ENCODE results near the gene DPY19L1. TPM values are rescaled to one million over a fixed set of nuclear protein-coding genes. Genes with fewer than 3 reads are reported as not detected.
"Not testable (repeated sequence)": the region's sequence is repeated elsewhere in the genome, so short reads cannot be mapped to it uniquely, and the experiment has no call there.

The DPY19L1 gene
- total and polyA plus RNA-seq, 2 donors (not counting 3 experiments of a cell fraction or from before 2014, with no cell fraction given), result 30.9 to 53.1 TPM

DNA sequence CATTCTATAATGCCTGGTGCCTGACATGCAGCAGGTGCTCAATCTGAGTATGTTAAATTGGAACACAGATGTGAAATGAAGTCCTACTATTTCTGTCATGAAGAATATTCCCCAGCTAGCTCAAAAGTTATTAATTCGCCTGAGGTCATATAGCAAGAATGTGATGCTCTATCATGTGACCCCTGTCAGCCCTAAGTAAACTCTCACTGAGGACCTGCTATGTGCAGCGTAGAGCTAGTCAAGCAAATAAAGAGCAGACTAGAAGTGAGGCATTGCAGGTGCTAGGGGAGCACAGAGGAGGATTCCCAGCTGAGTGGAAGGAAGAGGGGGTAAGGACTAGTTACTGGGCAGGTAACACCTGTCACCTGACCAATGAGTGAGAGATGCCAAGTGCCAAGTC lies 118.2 kb downstream of the DPY19L1 start:
- FAIRE-seq; BruUV-seq (replicated peaks); intact Hi-C loops (cut with micrococcal nuclease); H3K36me3 ChIP-seq (ENCODE audit: control insufficient read depth in 2 of 2, extremely low read depth in 1 of 2, insufficient read depth in 2 of 2, low read length in 2 of 2); POLR2A ChIA-PET; H2AFZ ChIP-seq (ENCODE audit: low read depth, low read length); DNase-seq (ENCODE audit: low read depth, low spot score); H4K20me1 ChIP-seq (replicated peaks; ENCODE audit: control insufficient read depth, extremely low read depth, insufficient read depth, low read length); H3K27me3 ChIP-seq (ENCODE audit: control insufficient read depth in 2 of 2, insufficient read depth in 2 of 2, low read length in 2 of 2); H3K4me3 ChIP-seq (replicated peaks in 1 of 3; ENCODE audit: insufficient read depth in 1 of 3, low read depth in 1 of 3, low read length in 3 of 3); CTCF ChIA-PET; H3K9me1 ChIP-seq (replicated peaks; ENCODE audit: control insufficient read depth, extremely low read depth, insufficient read depth, low read length); H3K9ac ChIP-seq (replicated peaks; ENCODE audit: extremely low read depth, insufficient read depth, low read length); H3K4me2 ChIP-seq (ENCODE audit: insufficient read depth, low read length); dilution Hi-C loops (cut with MboI; ENCODE audit: extremely low pct_ligation_motif_present, low sequenced_read_pairs); H3K27ac ChIP-seq (ENCODE audit: insufficient read depth, low read depth, low read length); H3K79me2 ChIP-seq (ENCODE audit: control insufficient read depth, insufficient read depth, low read length); H3K4me1 ChIP-seq (ENCODE audit: control insufficient read depth, extremely low read depth, insufficient read depth, low read length); H3K9me3 ChIP-seq (replicated peaks; ENCODE audit: control insufficient read depth, insufficient read depth, low read length): not testable (repeated sequence)

DNA sequence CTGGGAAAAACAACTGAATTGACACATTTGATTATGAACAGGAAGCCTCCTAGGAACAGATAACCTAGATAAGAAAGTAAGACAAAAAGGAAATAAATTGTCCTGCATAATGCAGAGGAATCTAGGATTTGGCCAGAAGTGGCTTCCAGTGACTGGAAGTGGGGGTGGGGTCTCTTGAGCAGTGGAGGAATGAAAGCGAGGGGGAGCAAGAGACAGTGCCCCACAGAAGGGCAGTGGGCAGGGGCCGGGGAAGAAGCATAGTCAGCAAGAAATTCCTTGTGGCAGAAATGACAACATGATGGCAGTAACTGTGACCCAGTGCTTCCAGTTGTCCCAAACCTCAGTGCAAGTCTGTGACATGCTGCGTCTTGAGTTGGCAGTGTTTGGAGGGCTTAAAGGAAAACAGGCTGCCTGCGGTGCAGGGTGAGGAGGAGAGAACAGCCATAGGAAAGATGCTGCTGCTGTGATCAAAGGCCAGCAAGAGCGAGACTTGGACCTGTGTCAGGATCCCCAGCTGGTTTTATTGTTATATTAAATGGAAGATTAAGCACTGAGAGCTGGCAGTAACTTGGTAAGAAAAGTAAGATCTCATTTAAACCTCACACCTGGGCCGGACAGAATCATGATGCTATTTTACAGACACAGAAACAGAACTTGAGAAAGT lies 119.0 kb downstream of the DPY19L1 start:
- H3K4me2 ChIP-seq (ENCODE audit: insufficient read depth, low read length); H3K9me1 ChIP-seq (replicated peaks; ENCODE audit: control insufficient read depth, extremely low read depth, insufficient read depth, low read length); H3K27ac ChIP-seq (ENCODE audit: insufficient read depth, low read depth, low read length); H3K4me1 ChIP-seq (ENCODE audit: control insufficient read depth, extremely low read depth, insufficient read depth, low read length); FAIRE-seq; H3K9ac ChIP-seq (replicated peaks; ENCODE audit: extremely low read depth, insufficient read depth, low read length); CTCF ChIA-PET; H3K36me3 ChIP-seq (ENCODE audit: control insufficient read depth in 2 of 2, extremely low read depth in 1 of 2, insufficient read depth in 2 of 2, low read length in 2 of 2); H3K4me3 ChIP-seq (replicated peaks in 1 of 3; ENCODE audit: insufficient read depth in 1 of 3, low read depth in 1 of 3, low read length in 3 of 3); BruUV-seq (replicated peaks); H3K9me3 ChIP-seq (replicated peaks; ENCODE audit: control insufficient read depth, insufficient read depth, low read length); H2AFZ ChIP-seq (ENCODE audit: low read depth, low read length); H3K27me3 ChIP-seq (ENCODE audit: control insufficient read depth in 2 of 2, insufficient read depth in 2 of 2, low read length in 2 of 2); DNase-seq (ENCODE audit: low read depth, low spot score); intact Hi-C loops (cut with micrococcal nuclease); H4K20me1 ChIP-seq (replicated peaks; ENCODE audit: control insufficient read depth, extremely low read depth, insufficient read depth, low read length); POLR2A ChIA-PET; dilution Hi-C loops (cut with MboI; ENCODE audit: extremely low pct_ligation_motif_present, low sequenced_read_pairs); H3K79me2 ChIP-seq (ENCODE audit: control insufficient read depth, insufficient read depth, low read length): not testable (repeated sequence)

DNA sequence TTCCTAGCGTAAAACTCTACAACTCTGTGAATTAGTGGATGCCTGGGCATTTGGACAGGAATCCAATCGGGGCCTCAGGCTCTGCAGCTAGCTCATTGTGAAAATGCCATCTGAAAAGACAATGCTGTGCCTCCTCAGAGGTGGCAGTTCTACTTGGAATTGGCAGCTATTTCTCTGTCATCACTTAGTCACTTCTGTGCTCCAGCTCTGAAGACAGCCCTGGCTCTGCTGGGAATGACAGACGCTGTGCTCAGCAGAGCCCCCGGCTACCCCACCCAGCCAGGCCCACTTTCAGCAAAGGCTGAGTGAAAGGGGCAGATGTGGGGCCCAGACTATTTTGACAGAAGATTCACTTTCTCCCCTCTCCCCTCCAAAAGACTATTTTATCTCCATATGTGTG lies 119.8 kb downstream of the DPY19L1 start:
- H3K9me3 ChIP-seq (replicated peaks; ENCODE audit: control insufficient read depth, insufficient read depth, low read length); H3K4me3 ChIP-seq (replicated peaks in 1 of 3; ENCODE audit: insufficient read depth in 1 of 3, low read depth in 1 of 3, low read length in 3 of 3); H3K9ac ChIP-seq (replicated peaks; ENCODE audit: extremely low read depth, insufficient read depth, low read length); intact Hi-C loops (cut with micrococcal nuclease); DNase-seq (ENCODE audit: low read depth, low spot score); dilution Hi-C loops (cut with MboI; ENCODE audit: extremely low pct_ligation_motif_present, low sequenced_read_pairs); H2AFZ ChIP-seq (ENCODE audit: low read depth, low read length); H3K36me3 ChIP-seq (ENCODE audit: control insufficient read depth in 2 of 2, extremely low read depth in 1 of 2, insufficient read depth in 2 of 2, low read length in 2 of 2); BruUV-seq (replicated peaks); FAIRE-seq; H3K79me2 ChIP-seq (ENCODE audit: control insufficient read depth, insufficient read depth, low read length); H3K9me1 ChIP-seq (replicated peaks; ENCODE audit: control insufficient read depth, extremely low read depth, insufficient read depth, low read length); H3K27ac ChIP-seq (ENCODE audit: insufficient read depth, low read depth, low read length); H3K27me3 ChIP-seq (ENCODE audit: control insufficient read depth in 2 of 2, insufficient read depth in 2 of 2, low read length in 2 of 2); CTCF ChIA-PET; H3K4me1 ChIP-seq (ENCODE audit: control insufficient read depth, extremely low read depth, insufficient read depth, low read length); H4K20me1 ChIP-seq (replicated peaks; ENCODE audit: control insufficient read depth, extremely low read depth, insufficient read depth, low read length); H3K4me2 ChIP-seq (ENCODE audit: insufficient read depth, low read length); POLR2A ChIA-PET: not testable (repeated sequence)
